K562 (cell line): ENCODE data around the gene TRAPPC12. TPM values are rescaled to one million over a fixed set of nuclear protein-coding genes. Genes with fewer than 3 reads are reported as not detected.

Experiments
- ATAC-seq: fragments of 200-7000 bp; cut with Tn5 transposase; 3 replicates; pipeline ENCODE4 v1.9.1; 2020; ENCODE audit warnings: moderate library complexity
- BruUV-seq: library from RNA; stranded (reverse); fragments of 400-500 nt; replicated peaks from 2 replicates; lab custom pipeline; 2021; lab: Mats Ljungman, UMichigan
- CTCF ChIA-PET: fragments of 300-600 bp; formaldehyde crosslinking; extraction: SDS; loops from one replicate; lab custom pipeline; 2021; ENCODE audit warnings: low intra/inter-chr PET ratio; lab: Yijun Ruan, JAX
- POLR2A ChIA-PET: fragments of 300-600, 350-650 bp; sonication (Branson Sonifier 250); formaldehyde crosslinking; extraction: SDS; loops from one replicate; lab custom pipeline; 2021; ENCODE audit warnings: antibody characterized with exemption, inconsistent platforms; lab: Yijun Ruan, JAX
- DNase-seq, 4 experiments: peaks; one replicate each; pipeline versions ENCODE4 v3.0.0 to v3.0.0-alpha.2; 2011 to 2018; ENCODE audit warnings: low spot score in 3 of 4, mixed read lengths in 3 of 4; ENCODE audit errors: extremely low read depth in 1 of 4
- FAIRE-seq: peaks from 2 replicates; lab custom pipeline; 2011; peaks lifted over from hg19 to GRCh38; lab: Jason Lieb, UNC
- H2AFZ ChIP-seq: 2 replicates; pipeline ENCODE4 v1.6.0; 2011; ENCODE audit warnings: low read depth, low read length, control low read depth, inconsistent platforms
- H3K27ac ChIP-seq: fragments of 200-600 bp; 3 replicates; pipeline ENCODE4 v1.8.0; 2011; ENCODE audit warnings: low read depth, mild to moderate bottlenecking, control low read depth, inconsistent platforms, low read length, moderate library complexity, mixed read lengths; ENCODE audit errors: extremely low read depth
- H3K27me3 ChIP-seq, 2 experiments: fragments of 300-600 bp in 1 of 2; 2 replicates in 1 of 2; 3 replicates in 1 of 2; pipeline versions ENCODE4 v1.6.0 to v1.8.0; 2011; ENCODE audit warnings: inconsistent platforms in 2 of 2, low read length in 2 of 2, mild to moderate bottlenecking in 1 of 2, mixed read lengths in 1 of 2, moderate library complexity in 1 of 2; ENCODE audit not compliant: control insufficient read depth in 2 of 2, insufficient read depth in 2 of 2
- H3K36me3 ChIP-seq: fragments of 300-600 bp; 3 replicates; pipeline ENCODE4 v1.8.0; 2011; ENCODE audit warnings: mild to moderate bottlenecking, low read length, inconsistent platforms; ENCODE audit not compliant: control insufficient read depth, insufficient read depth
- H3K4me1 ChIP-seq, 2 experiments: fragments of 200-600 bp in 1 of 2; replicated peaks in 1 of 2; 2 replicates in 1 of 2; 3 replicates in 1 of 2; pipeline versions ENCODE4 v1.5.1 to v1.8.0; 2011; ENCODE audit warnings: inconsistent platforms in 2 of 2, low read length in 2 of 2, mild to moderate bottlenecking in 1 of 2, mixed read lengths in 1 of 2, moderate library complexity in 1 of 2; ENCODE audit not compliant: control insufficient read depth in 2 of 2, insufficient read depth in 2 of 2
- H3K4me2 ChIP-seq: 2 replicates; pipeline ENCODE4 v1.6.1; 2011; ENCODE audit warnings: low read length, control low read depth, inconsistent platforms, mixed read lengths; ENCODE audit not compliant: insufficient read depth
- H3K4me3 ChIP-seq: fragments of 200-600 bp; sonication (generic), shearing (Covaris generic); 2 replicates; pipeline ENCODE4 v1.5.1; 2016; ENCODE audit warnings: control low read depth, inconsistent platforms
- H3K79me2 ChIP-seq: fragments of 200-600 bp; 3 replicates; pipeline ENCODE4 v1.8.0; 2011; ENCODE audit warnings: low read length, inconsistent platforms; ENCODE audit not compliant: control insufficient read depth, insufficient read depth
- H3K9ac ChIP-seq, 2 experiments: 2 replicates each; pipeline versions ENCODE4 v1.6.0 to v1.6.1; 2011; ENCODE audit warnings: low read depth in 2 of 2, low read length in 2 of 2, control low read depth in 1 of 2, inconsistent platforms in 1 of 2, mild to moderate bottlenecking in 1 of 2, mixed read lengths in 1 of 2; ENCODE audit not compliant: insufficient read depth in 1 of 2
- H3K9me1 ChIP-seq: one replicate; pipeline ENCODE4 v1.6.0; 2011; ENCODE audit warnings: inconsistent platforms, mild to moderate bottlenecking, low read length, moderate library complexity; ENCODE audit not compliant: control insufficient read depth, insufficient read depth
- H3K9me3 ChIP-seq: replicated peaks from 2 replicates; pipeline ENCODE4 v1.5.1; 2011; ENCODE audit warnings: low read depth, low read length, inconsistent platforms; ENCODE audit not compliant: control insufficient read depth, insufficient read depth
- H4K20me1 ChIP-seq: replicated peaks from 2 replicates; pipeline ENCODE4 v1.6.1; 2011; ENCODE audit warnings: low read length, inconsistent platforms, mixed read lengths; ENCODE audit not compliant: control insufficient read depth, insufficient read depth
- FOS ChIP-seq: IDR thresholded peaks from 3 replicates; pipeline ENCODE4 v1.6.1; 2011; ENCODE audit not compliant: insufficient read length; ENCODE audit errors: extremely low read depth
- FOSL1 ChIP-seq: fragments of 200-800 bp; sonication (Bioruptor generic); conservative IDR thresholded peaks from 2 replicates; pipeline ENCODE4 v1.6.1; 2016; ENCODE audit warnings: missing genetic modification characterization, missing compliant biosample characterization
- IRF2 ChIP-seq: sonication (generic); formaldehyde crosslinking; IDR thresholded peaks from 2 replicates; pipeline ENCODE4 v1.8.1; 2022; ENCODE audit warnings: mild to moderate bottlenecking, missing genetic modification reagents
- NCOR1 ChIP-seq: fragments of 450-650 bp; IDR thresholded peaks from 2 replicates; pipeline ENCODE4 v1.6.1; 2016; ENCODE audit warnings: mild to moderate bottlenecking, moderate library complexity
- RBM17 ChIP-seq: fragments of 200-400 bp; formaldehyde crosslinking; IDR thresholded peaks from 2 replicates; pipeline ENCODE4 v1.6.1; 2017; ENCODE audit warnings: low read depth, mild to moderate bottlenecking, low read length, borderline replicate concordance
- RBM22 ChIP-seq: fragments of 200-400 bp; formaldehyde crosslinking; IDR thresholded peaks from 2 replicates; pipeline ENCODE4 v1.6.1; 2018; ENCODE audit warnings: low read length, low read depth; ENCODE audit not compliant: poor library complexity, severe bottlenecking
- SP1 ChIP-seq: sonication (generic); formaldehyde crosslinking; IDR thresholded peaks from 2 replicates; pipeline ENCODE4 v1.8.1; 2022; ENCODE audit warnings: mild to moderate bottlenecking, missing genetic modification reagents
- U2AF2 ChIP-seq: fragments of 200-400 bp; formaldehyde crosslinking; optimal IDR thresholded peaks from 2 replicates; pipeline ENCODE3; 2017; ENCODE audit warnings: low read depth, mild to moderate bottlenecking, low read length
- ZNF274 ChIP-seq: IDR thresholded peaks from 2 replicates; pipeline ENCODE4 v1.6.1; 2011; ENCODE audit warnings: low read depth, mild to moderate bottlenecking, low read length, moderate library complexity, borderline replicate concordance
- ZNF407 ChIP-seq: fragments of 450-650 bp; IDR thresholded peaks from 2 replicates; pipeline ENCODE4 v1.6.1; 2016; ENCODE audit warnings: low read depth
- WGBS: fragments of 100-300 bp; shearing (Covaris generic); methylation state at CpG from one replicate; pipeline ENCODE4 v1.1.6; 2016; ENCODE audit warnings: low coverage, mixed read lengths; ENCODE audit not compliant: insufficient coverage; ENCODE audit errors: missing lambda C conversion rate; 5-methylcytosine and 5-hydroxymethylcytosine counted together
- in situ Hi-C: fragments of 300-500 bp; cut with MboI; formaldehyde crosslinking; loops from 4 replicates; pipeline ENCODE4 v1.15.0; 2018; ENCODE audit warnings: inconsistent platforms, mixed read lengths
- intact Hi-C: fragments of 100-400 bp; cut with micrococcal nuclease; formaldehyde crosslinking; loops from 2 replicates; pipeline ENCODE4 v1.14.2; 2022
- polyA plus RNA-seq, 8 experiments: library from polyadenylated mRNA; depleted of rRNA in 4 of 8; stranded (reverse) in 5 of 8; unstranded in 3 of 8; fragments of >200 nt; fragmentation: Nextera tagmentation in 2 of 8; fragmentation: Illumina TruSeq in 1 of 8; extraction: Ambion mirVana in 2 of 8; extraction: Trizol in 1 of 8; gene quantifications; 2 replicates each; pipeline versions ENCODE4 v1.2.1 to v1.2.3, GENCODE V29; 2011 to 2014; ENCODE audit warnings: inconsistent platforms in 1 of 8, missing spikeins in 1 of 8
- total RNA-seq, 7 experiments: library from RNA; depleted of rRNA in 6 of 7; stranded (reverse); fragments of >200 nt in 6 of 7; fragmentation: Illumina TruSeq in 2 of 7; extraction: Trizol in 2 of 7; gene quantifications; 2 replicates each; pipeline versions ENCODE4 v1.2.1 to v1.2.3, GENCODE V29; 2011 to 2021; ENCODE audit warnings: low replicate concordance in 1 of 7
- TF ChIP-seq, protein P1 (sequence below): fragments of 250-450 bp; sonication (Bioruptor Pico); IDR thresholded peaks from 2 replicates; pipeline ENCODE4 v1.5.0; 2022; ENCODE audit warnings: mild to moderate bottlenecking

TRAPPC12 gene
- total and polyA plus RNA-seq, 9 of the 15 experiments (the other 6 are each of a cell fraction or from before 2014, with no cell fraction given): 8.0 to 75.2 (median 39.1) TPM

DNA sequence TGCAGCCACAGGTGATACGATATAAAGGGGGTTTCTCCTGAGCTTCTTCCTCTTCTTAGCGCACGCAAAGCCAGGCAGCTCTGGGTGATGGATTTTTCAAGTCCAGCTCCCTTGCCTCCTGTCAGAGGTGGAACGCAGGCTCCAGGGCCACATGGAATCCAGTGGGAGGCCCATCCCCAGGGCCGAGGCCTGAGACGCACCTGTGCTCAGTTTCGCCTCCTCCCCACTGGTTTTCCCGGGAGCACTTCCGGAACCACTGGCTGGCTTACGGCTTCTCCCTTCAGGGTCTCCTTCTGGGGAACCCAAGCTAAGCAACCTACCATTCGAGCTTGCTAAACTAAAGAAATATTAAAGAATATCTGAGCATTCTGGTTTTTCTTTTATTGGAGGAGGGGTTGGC, 63.6 kb downstream of the TRAPPC12 start:
- no peaks in the 10 kb centered on the region; a peak in 1 of 5 replicates for H3K4me1 ChIP-seq
- no peak overlapping the region for H3K9ac ChIP-seq
- TF ChIP-seq ZNF407 (no peak), NCOR1 (no peak), FOSL1 (no peak), SP1 (CRISPR knock-in tag) (no peak), RBM17 (no peak), ZNF274 (no peak), FOS (no peak), U2AF2 (no peak), RBM22 (no peak), IRF2 (no peak)
- TF ChIP-seq, protein P1, sequence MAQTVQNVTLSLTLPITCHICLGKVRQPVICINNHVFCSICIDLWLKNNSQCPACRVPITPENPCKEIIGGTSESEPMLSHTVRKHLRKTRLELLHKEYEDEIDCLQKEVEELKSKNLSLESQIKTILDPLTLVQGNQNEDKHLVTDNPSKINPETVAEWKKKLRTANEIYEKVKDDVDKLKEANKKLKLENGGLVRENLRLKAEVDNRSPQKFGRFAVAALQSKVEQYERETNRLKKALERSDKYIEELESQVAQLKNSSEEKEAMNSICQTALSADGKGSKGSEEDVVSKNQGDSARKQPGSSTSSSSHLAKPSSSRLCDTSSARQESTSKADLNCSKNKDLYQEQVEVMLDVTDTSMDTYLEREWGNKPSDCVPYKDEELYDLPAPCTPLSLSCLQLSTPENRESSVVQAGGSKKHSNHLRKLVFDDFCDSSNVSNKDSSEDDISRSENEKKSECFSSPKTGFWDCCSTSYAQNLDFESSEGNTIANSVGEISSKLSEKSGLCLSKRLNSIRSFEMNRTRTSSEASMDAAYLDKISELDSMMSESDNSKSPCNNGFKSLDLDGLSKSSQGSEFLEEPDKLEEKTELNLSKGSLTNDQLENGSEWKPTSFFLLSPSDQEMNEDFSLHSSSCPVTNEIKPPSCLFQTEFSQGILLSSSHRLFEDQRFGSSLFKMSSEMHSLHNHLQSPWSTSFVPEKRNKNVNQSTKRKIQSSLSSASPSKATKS: no peak
- TF ChIP-seq, all 486 proteins: peak for 0
- Histone ChIP-seq H3K9me1 (no peaks in the 10 kb centered on the region), H3K27me3 (no peaks in the 10 kb centered on the region), H4K20me1 (no peaks in the 10 kb centered on the region), H3K36me3 (peaks cover 47% of the 10 kb centered on the region), H3K27ac (no peak overlapping the region), H2AFZ (no peak overlapping the region), H3K9me3 (no peaks in the 10 kb centered on the region), H3K79me2 (peaks cover 3% of the 10 kb centered on the region; the same call in 1 of the 3 replicates), H3K4me2 (no peak overlapping the region), H3K4me3 (no peak overlapping the region)
- WGBS: 93% methylated on average over 11 of the region's 11 CpGs
- in situ Hi-C loops (no loop called here), intact Hi-C loops (no loop called here)
- DNase-seq (no peak), ATAC-seq (no peak), FAIRE-seq (no peak)
- POLR2A ChIA-PET: interaction anchor here (1.0 to 1.2 kb wide), 2 partner anchors 19 to 65 kb away, joined by 3 read pairs; partner anchors contain the start of gene EIPR1
- CTCF ChIA-PET: no interaction called here
- no TSS peak for BruUV-seq
